GM18517 (cell line): ENCODE results near the gene C15orf39.
"Not testable (repeated sequence)": the region's sequence is repeated elsewhere in the genome, so short reads cannot be mapped to it uniquely, and the experiment has no call there.

Source experiments
- ATAC-seq: cut with Tn5 transposase; IDR thresholded peaks from one replicate; pipeline ENCODE4 v1.9.1; 2021; ENCODE audit warnings: mild to moderate bottlenecking, moderate library complexity; ENCODE audit not compliant: unreplicated experiment

Gene C15orf39

DNA sequence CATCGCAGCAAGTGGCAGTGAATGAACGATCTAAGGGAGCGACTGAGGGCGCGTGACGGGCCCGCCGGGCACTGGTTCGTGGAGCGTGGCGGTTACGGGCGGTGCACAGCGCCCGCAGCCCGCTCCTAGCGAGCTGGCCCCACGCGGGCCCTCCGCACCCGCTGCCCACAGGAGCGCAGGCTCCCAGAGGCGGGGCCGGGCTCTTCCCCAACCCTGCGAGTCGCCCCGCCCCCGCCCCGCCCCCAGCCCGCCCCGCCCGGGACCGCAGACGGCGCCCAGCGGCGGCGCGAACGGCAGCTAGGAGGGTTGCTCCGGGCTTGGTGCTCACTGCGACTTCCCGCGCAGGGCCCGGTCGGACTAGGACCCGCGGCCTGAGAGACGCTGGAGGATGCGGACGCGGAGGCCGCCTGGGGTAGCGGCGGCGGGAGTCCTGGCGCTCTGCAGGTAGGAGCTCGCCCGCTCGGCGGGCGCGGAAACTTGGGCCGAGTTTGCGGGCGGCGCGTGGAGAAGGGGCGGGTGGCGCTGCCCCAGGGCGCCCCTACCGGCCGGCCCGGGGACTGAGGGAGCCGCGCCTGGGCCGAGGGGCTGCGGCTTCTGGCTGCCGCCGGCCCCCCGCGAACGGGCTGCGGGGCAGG, at the start of gene C15orf39:
TSS of gene C15orf39 (plus strand) at position 267 of the 635 bp plus-strand sequence. CDS start 4,167 bp downstream, outside the sequence.
- ATAC-seq: peak; percentile 37

DNA sequence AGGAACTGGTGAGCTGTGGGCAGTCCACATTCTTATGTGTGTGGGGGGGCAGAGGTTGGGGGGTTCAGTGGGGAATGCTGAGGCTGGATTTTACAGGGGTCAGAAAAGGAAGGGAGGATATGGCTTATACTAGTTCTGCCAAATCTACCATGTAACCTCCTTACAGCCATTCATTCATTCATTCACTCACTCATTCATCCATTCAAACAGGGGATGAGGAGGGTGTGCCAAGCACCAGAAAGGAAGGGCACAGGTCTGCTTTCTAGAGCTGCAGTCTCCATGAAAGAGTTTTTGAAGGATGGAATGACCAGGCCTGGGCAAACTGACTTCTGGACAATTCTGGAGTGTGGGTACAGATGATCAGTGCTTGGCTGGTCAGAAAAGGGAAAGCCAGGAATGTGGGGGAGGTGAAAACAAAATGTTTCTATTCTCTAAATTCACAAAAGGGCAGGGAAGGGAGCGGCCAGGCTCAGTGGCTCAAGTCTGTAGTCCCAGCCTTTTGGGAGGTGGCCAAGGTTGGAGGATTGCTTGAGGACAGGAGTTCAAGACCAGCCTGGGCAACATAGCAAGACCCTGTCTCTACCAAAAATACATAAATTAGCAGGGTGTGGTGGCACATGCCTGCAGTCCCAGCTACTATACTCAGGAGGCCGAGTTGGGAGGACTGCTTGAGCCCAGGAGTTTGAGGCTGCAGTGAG, 49.2 kb upstream of the C15orf39 start:
- no peak for ATAC-seq

DNA sequence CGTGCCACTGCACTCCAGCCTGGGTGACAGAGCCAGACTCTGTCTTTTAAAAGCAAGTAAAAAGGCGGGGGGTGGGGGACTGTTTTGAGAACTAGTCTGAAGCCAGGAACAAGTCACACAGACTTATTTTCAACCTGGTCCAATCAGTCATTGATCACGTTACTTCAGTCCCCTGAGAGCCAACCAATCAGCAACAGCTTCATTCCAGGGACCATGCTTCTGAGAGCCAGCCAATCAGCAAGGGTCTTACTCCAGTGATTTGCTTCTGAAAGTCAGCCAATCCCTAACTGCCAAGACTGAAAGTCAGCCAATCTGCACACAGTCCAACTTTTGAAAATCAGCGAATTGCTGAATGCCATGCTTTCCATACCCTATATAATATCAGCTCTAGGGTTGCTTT, 48.6 kb upstream of the C15orf39 start:
- no peak for ATAC-seq

DNA sequence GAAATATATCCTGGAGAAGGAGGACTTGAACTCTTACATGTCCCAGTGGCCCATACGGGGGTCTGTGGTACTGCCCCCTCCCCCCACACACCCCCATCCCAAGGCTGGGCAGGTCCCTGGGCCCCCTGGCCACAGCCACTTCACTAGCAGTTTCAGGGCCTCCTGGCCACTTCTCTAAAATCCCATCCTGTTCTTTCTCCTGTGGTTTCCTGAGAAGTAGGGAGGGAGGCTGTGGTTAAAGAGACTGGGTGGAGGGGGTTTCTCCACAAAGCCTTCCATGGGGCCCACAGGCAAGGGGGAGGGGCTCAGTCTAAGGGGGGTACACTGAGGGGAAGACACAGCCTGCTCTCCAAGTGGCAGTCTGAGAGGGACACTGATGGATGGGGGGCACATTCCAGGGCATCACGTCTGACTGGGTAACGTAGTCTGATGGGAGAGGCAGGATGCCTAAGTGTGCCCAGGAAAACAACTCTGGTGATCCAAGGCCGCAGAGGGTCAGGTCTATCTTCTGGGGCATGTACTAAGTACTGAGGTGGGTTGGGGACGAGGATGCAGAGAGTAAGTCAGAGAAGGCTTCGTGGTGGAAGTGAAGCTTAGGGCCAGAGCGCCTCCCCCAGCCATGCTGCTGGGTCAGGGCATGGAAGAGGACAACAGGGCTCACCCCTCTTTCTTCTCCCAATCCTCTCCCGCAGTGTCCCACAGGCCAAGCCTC, 48.0 kb upstream of the C15orf39 start:
- no peak for ATAC-seq

DNA sequence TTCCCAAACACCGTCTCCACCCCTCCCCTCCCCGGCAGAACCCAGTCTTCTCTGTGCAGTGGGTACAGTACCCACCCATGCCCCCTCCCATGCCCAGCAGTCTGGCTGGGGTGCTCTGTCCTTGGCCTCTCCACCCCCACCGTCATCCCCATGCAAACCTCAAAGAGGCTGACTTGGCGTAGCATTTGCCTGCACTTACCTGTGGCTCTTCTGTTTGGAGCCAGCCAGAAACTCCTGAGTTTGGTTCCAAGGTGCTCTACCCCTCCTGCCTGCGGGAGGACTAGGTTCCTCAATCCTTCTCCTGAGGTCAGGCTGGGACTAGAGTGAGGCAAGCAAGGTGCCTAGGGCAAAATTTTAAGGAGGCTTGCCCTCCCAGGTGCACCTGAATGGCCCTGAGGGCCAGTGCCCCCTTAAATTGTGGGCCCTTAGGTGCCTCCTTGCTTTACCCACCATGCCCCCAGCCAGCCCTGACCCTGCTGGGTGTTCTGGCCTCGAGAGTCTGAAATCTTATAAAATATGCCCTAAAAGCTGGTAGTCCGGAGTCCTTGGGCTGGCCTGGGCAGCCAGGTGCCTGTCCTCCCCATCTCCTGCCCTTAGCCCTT, 47.1 kb upstream of the C15orf39 start:
- no peak for ATAC-seq

DNA sequence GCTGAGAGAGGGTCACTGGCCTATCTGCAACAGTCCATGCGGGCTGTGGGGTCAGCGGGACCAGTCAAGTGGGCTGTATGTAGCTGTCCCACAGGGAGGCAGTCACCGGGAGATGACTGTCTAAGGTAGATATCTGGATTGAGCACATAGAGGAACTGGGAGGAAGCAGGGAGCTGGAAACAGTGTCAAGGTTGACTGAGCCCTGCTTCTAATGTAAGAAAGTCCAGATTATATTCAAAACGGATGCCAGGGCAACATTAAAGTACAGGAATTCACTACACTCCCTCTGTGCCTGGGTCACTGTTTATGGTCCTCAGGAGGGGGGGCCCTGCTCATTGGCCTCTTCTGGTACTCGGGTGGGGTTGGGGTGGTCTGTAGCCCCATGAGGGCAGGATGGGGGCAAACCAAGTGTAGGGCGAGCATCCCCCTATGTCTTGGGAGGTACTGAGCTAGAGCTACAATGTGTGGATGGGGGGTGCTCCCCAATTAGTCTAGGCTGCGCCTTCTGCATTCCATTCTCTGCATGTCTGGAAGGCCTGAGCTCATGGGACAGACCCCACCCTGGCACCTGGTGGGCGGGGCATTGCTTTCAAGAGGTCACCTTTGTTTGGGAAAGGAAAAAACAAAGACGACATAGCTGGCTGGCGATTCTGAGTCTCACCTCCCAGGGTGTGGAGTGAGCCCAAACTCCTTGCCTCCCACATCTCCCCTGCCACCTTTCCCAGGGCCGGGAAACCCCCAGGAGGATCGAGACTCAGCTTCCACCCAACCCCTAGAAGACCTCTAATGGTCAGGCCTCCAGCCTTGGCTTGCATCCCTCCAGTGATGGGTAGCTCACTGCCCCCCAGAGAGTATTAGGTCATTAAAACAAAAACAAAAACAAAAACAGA, 45.1 kb upstream of the C15orf39 start:
- ATAC-seq: no peak

DNA sequence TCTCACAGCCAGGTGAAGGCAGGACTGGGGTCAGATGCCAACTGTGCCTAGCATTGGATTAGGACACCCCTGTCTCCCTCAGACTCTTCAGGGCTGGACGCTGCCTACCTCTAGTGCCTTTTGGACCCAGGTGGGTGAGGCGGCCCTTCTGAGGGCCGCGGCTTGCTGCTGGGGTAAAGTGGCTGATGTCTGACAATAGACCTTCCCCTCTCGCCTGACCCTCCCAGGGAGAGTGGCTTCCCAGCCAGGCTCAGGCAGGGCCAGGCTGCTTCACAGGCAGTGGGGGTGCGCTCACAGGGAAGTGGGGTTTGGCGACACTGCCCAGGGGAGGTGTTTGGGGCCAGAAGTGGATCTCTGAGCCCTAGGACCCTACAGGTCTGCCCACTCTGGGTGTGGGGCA, 43.3 kb upstream of the C15orf39 start:
- no peak for ATAC-seq

DNA sequence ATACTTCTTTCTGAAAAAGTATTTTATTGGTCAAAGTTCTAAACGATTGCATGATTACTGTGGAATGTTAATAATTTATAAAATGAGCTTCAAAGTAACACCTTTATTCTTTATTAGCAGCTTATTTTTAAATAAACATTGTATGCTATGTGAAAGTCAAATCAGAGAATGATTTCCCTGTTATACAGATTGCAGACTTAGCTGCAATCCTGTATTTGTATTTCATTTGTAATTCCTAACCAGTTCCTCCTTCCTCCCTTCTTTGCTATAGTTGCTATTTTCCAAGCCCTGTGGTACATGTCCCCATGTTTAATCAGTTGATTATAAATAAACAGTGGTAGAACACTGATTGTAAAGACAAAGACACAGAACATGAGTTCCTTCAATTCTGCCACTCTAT, 42.4 kb upstream of the C15orf39 start:
- no peak for ATAC-seq

DNA sequence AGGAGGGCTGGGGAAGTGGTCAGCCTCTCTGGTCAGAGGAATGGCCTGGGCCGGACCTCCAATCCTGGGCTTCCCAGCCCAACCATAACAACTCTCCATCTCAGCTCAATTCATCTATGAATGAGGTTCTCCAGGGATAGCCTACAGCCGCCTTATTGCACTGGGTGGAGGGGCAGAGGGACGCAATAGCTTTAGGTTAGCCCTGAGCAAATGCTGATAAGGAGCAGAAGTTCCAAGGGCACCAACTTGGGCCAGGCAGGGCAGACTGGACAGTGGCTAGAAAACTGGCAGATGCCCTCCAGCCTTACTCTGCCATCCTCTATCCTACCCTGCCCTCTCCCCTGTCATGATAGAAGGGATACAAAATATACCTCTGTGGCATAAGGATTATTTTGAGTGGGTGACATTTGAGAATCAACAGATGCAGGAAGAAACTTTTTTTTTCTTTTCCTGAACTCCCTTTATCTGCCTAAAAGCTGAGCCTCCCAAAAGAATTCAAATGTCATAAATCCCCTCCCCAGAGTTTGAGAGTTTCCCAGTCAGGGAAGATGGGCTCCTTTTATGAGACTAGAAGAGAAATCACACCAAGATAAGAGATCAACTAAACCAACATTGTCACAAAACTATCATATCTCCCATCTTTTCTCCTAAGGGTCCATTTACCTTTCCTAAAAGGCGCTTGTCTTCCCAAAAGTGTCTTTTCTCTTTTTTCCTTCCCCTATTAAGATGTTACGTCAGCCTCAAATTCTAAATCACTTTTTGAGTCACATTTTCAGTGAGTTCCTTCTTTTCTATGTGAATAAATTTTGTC, 40.4 kb upstream of the C15orf39 start:
- ATAC-seq: no peak

DNA sequence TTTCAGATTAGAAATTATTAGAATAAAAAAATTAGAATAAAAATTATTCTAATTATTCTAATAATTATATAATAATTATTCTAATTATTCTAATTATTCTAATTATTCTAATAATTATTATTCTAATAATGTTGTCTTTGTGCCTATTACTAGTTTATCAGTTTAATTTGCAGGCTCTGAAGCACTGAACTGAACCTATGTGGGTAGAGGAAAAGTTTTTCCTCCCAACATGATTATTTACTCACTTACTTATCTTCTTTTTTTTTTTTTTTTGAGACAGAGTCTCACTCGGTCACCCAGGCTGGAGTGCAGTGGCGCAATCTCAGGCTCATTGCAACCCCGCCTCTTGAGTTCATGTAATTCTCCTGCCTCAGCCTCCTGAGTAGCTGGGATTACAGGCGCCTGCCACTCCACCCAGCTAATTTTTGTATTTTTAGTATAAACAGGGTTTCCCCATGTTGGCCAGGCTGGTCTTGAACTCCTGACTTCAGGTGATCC, 39.7 kb upstream of the C15orf39 start:
- no peak for ATAC-seq

DNA sequence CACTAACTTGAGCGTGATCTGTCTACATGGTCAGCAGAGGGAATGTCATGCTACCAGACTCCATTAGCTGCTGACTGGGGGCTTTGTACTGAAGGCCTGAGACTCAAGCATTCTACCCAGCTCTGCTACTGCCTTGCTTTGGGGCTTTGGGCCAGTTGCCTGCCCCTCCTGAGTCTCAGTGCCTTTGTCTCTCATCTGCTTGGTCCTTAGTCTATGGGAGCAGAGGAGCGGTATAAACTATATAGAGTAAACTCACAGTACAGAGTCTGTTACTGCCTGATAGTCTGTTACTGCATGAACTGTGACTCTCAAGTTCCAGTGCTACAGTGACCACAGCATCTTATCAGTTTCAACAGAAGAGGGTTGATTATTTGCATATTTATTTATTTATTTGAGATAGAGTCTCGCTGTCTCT, 38.5 kb upstream of the C15orf39 start:
- ATAC-seq: no peak

DNA sequence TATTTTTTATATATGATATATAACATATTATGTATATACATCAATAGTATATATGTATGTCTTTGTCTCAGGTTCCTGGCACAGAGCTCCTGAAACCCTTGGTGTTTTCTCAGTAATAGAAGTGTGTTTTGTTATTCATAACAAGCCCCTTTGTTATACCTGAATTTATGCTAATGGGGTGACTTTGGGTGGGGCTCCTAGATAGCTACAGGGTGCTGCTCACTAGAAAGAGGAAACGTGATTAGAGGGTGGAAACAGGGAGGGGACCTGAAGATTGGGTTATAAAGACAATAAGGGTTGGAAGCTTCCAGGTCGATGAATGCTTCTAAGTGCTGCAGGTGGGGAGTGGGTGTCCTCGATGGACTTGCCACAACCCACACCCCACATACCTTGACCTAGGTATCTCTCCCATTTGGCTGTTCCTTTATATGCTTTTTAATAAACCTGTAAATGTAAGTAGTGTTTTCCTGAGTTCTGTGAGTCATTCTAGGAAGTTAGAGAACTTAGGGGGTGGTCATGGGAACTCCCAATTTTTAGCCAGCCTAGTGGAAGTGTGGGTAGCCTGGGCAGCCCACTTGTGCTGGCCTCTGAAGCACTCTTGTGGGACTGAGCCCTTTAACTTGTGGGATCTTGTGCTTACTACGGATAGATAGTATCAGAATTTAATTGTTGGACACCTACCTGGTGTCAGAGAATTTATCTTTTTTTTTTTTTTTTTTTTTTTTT, 36.9 kb upstream of the C15orf39 start:
- ATAC-seq: no peak

DNA sequence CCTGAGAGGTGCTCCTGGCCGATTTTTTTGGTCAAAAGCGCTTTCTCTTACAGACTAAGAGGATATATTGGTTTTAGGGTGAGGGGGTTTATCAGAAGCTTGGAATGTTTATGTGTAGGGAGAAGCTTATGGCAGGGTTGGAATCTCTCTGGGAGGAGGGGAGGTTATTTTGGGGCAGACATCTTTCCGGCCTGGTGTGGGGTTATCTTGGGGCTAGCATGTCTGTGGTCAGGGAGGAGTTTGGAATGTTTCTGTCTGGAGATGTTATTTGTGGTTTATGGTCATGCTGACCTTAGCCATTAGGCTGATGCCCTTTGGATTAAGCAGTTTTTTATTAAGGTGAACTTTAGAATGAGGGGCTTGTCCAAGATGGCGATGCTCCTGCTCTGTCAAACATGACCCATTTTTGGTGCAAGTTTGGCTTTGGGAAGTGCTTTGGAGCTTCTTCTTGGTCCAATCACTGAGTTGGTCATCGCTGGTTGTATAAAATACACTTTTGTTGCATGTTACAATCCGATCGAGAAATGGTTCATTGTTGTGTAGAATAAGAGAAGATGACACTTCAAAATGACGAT, 35.1 kb upstream of the C15orf39 start:
- ATAC-seq: not testable (repeated sequence)

DNA sequence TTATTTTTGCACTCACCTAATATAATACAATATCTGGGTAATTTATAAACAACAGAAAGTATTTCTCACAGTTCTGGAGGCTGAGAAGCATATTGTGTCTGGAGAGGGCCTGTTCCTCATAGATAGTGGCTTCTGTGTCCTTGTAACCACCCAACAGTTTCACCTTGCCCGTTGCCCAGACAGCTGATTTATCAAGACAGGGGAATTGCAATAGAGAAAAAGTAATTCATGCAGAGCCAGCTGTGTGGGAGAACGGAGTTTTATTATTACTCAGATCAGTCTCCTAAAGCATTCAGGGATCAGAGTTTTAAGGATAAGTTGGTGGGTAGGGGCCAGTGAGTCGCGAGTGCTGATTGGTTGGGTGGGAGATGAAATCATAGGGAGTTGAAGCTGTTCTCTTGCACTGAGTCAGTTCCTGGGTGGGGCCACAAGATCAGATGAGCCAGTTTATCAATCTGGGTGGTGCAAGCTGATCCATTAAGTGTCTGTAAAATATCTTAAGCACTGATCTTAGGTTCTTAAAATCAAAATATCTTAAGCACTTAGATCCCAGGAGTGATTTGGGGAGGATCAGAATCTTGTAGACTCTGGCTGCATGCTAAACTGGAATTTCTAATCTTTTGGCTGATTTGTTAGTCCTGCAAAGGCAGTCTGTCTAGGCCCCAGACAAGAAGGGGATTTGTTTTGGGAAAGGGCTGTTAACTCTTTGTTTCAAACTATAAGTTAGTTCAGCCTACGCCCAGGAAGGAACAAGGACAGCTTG, 33.9 kb upstream of the C15orf39 start:
- no peak for ATAC-seq

DNA sequence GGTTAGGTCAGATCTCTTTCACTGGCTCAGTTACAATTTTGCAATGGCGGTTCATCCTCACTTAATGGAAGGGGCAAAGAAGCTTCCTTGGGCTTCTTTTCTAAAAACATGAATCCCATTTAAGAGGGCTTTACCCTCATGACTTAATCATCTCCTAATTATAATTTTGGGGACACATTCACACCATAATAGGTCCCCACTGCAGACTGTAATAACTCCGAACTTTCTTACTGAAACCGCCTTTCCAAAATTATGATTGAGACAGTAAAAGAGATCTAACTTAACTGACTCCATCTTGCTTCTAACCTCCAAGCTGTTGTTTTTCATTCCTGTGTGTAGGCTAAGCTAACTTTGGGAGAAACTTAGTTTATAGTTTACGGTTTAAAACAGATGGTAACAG, 33.3 kb upstream of the C15orf39 start:
- no peak for ATAC-seq

DNA sequence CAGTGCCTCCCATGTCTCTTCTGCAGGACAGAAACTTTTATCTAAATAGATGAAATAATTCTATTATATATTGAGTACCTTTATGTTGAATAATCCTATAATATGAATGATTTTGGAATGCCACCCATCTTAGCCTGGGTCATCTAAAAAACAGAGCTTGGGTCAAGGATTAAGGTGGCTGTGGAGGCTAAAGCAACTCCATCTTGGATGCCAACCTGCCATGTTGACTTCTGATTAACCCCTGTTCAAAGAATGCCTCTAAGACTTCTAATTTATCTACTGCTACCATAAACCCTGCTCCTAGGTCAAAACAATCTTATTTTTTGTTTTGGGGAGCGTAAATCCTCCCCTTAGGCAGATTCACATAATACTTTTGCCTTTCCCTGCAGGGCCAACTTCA, 31.5 kb upstream of the C15orf39 start:
- no peak for ATAC-seq

DNA sequence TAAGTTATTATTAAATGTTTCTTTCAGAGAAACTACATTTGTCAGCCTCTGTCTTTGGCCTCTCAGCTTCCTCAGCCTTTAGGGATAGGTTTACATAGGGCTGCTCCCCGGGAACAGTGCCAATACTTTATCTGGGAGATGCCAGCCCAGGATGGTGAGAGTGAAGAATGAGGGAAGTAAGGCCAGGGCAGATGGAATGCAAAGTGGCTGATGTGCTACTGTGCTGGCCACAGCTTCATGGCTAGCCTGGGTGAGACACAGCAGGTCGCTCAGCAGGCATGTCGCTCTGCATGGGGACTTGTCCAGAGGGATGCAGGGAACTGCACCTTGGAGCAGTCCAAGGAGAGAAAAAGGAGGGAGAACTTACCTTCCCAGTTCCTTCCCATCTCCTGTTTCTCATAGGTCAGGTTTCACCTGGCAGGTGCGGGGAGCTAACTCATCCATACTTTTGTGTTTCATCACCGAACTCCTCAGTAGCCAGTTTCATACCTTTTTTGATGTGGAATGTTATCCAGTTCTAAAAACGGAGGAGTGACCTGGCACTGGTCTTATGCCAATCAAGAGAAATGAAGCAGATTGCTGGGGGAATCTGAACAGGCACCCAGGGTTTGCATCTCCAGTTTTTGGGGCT, 30.9 kb upstream of the C15orf39 start:
- ATAC-seq: no peak
